Measurements from ENCODE around the gene ITGAD.

The ITGAD gene

GRCh38 chr16:31365131-31365865, 27.8 kb upstream of the ITGAD start:
- no peak for DNase-seq

- no peak for DNase-seq
Measured at GRCh38 chr16:31367853-31368252, 25.3 kb upstream of the ITGAD start.

GRCh38 chr16:31371008-31371407, 22.1 kb upstream of the ITGAD start:
- DNase-seq = no peak

GRCh38 chr16:31371619-31372484, 21.3 kb upstream of the ITGAD start:
- DNase-seq = no peak

GRCh38 chr16:31373235-31373634, 19.9 kb upstream of the ITGAD start:
- no peak for DNase-seq

- DNase-seq = no peak
Measured at GRCh38 chr16:31375231-31375630, 17.9 kb upstream of the ITGAD start.

- DNase-seq = no peak
Measured at GRCh38 chr16:31376705-31377104, 16.4 kb upstream of the ITGAD start.

- no peak for DNase-seq
Measured at GRCh38 chr16:31377210-31377903, 15.8 kb upstream of the ITGAD start.

GRCh38 chr16:31380201-31380600, 12.9 kb upstream of the ITGAD start:
- no peak for DNase-seq

- peak; percentile 30 for DNase-seq
Measured at GRCh38 chr16:31382485-31383161, 10.5 kb upstream of the ITGAD start.

- no peak for DNase-seq
Measured at GRCh38 chr16:31385680-31386079, 7.5 kb upstream of the ITGAD start.

GRCh38 chr16:31386157-31386984, 6.8 kb upstream of the ITGAD start:
- DNase-seq = peak; percentile 71

GRCh38 chr16:31388535-31388934, 4.6 kb upstream of the ITGAD start:
- DNase-seq = no peak

- no peak for DNase-seq
Measured at GRCh38 chr16:31390504-31391041, 2.6 kb upstream of the ITGAD start.

GRCh38 chr16:31395647-31396046, 2.5 kb downstream of the ITGAD start:
- no peak for DNase-seq

GRCh38 chr16:31397096-31397660, 4.0 kb downstream of the ITGAD start:
- no peak for DNase-seq

GRCh38 chr16:31397701-31398100, 4.6 kb downstream of the ITGAD start:
- no peak for DNase-seq

GRCh38 chr16:31400191-31400590, 7.1 kb downstream of the ITGAD start:
- no peak for DNase-seq

GRCh38 chr16:31401436-31401835, 8.3 kb downstream of the ITGAD start:
- DNase-seq = no peak

- DNase-seq = no peak
Measured at GRCh38 chr16:31402687-31403086, 9.6 kb downstream of the ITGAD start.

- no peak for DNase-seq
Measured at GRCh38 chr16:31403590-31404352, 10.6 kb downstream of the ITGAD start.
